ENCODE data around the gene KCNV2.
"Not testable (repeated sequence)": the region's sequence is repeated elsewhere in the genome, so short reads cannot be mapped to it uniquely, and the experiment has no call there.

The KCNV2 gene

GRCh38 chr9:2704504-2704903 lies 12.8 kb upstream of the KCNV2 start:
- no peaks in the 10 kb centered on the region for H3K9me3 ChIP-seq (ENCODE audit: insufficient read depth, low read length)
- H3K4me2 ChIP-seq (ENCODE audit: low read length) = no peak overlapping the region
- peaks cover 1% of the 10 kb centered on the region; the same call in 1 of the 2 replicates for H3K4me1 ChIP-seq (ENCODE audit: low read length)
- no peak overlapping the region for H3K27ac ChIP-seq (ENCODE audit: low read length)
- TF ChIP-seq CTCF (IDR thresholded peaks at IDR 0.05; ENCODE audit: low read depth, low read length) (no peak), EZH2phosphoT487 (IDR thresholded peaks at IDR 0.05; ENCODE audit: low read depth) (no peak)
- no peak overlapping the region for H2AFZ ChIP-seq (ENCODE audit: low read depth, low read length)
- no peaks in the 10 kb centered on the region for H3K27me3 ChIP-seq (ENCODE audit: low read depth, low read length)
- H4K20me1 ChIP-seq (ENCODE audit: insufficient read depth, low read length) = no peaks in the 10 kb centered on the region
- H3K9ac ChIP-seq (ENCODE audit: low read length) = no peak overlapping the region
- H3K79me2 ChIP-seq (ENCODE audit: low read length) = no peaks in the 10 kb centered on the region
- no peak overlapping the region for H3K4me3 ChIP-seq (ENCODE audit: low read length)
- H3K36me3 ChIP-seq (replicated peaks; ENCODE audit: low read depth, low read length) = no peaks in the 10 kb centered on the region

- not testable (repeated sequence) for H3K36me3 ChIP-seq (replicated peaks; ENCODE audit: low read depth, low read length); H3K27me3 ChIP-seq (ENCODE audit: low read depth, low read length); H2AFZ ChIP-seq (ENCODE audit: low read depth, low read length)
These were observed 10.1 kb upstream of the KCNV2 start for GRCh38 chr9:2707256-2707655.

GRCh38 chr9:2709645-2710101 lies 7.6 kb upstream of the KCNV2 start:
- Histone ChIP-seq H3K27ac (ENCODE audit: low read length) (no peak overlapping the region), H3K4me1 (ENCODE audit: low read length) (peaks cover 21% of the 10 kb centered on the region), H3K36me3 (replicated peaks; ENCODE audit: low read depth, low read length) (no peaks in the 10 kb centered on the region), H3K9me3 (ENCODE audit: insufficient read depth, low read length) (no peaks in the 10 kb centered on the region), H3K9ac (ENCODE audit: low read length) (no peak overlapping the region), H3K4me2 (ENCODE audit: low read length) (no peak overlapping the region), H4K20me1 (ENCODE audit: insufficient read depth, low read length) (no peaks in the 10 kb centered on the region), H3K27me3 (ENCODE audit: low read depth, low read length) (no peaks in the 10 kb centered on the region), H3K79me2 (ENCODE audit: low read length) (no peaks in the 10 kb centered on the region), H2AFZ (ENCODE audit: low read depth, low read length) (no peak overlapping the region), H3K4me3 (ENCODE audit: low read length) (no peak overlapping the region)
- TF ChIP-seq EZH2phosphoT487 (IDR thresholded peaks at IDR 0.05; ENCODE audit: low read depth) (no peak), CTCF (IDR thresholded peaks at IDR 0.05; ENCODE audit: low read depth, low read length) (no peak)

More at GRCh38 chr9:2707256-2707655, 10.1 kb upstream of the KCNV2 start:
- not testable (repeated sequence) for H3K4me3 ChIP-seq (ENCODE audit: low read length); H3K79me2 ChIP-seq (ENCODE audit: low read length); H3K27ac ChIP-seq (ENCODE audit: low read length); H4K20me1 ChIP-seq (ENCODE audit: insufficient read depth, low read length); H3K9me3 ChIP-seq (ENCODE audit: insufficient read depth, low read length); H3K9ac ChIP-seq (ENCODE audit: low read length); H3K4me2 ChIP-seq (ENCODE audit: low read length)
- peaks cover 21% of the 10 kb centered on the region for H3K4me1 ChIP-seq (ENCODE audit: low read length)

GRCh38 chr9:2711716-2712115 lies 5.6 kb upstream of the KCNV2 start:
- peaks cover 21% of the 10 kb centered on the region for H3K4me1 ChIP-seq (ENCODE audit: low read length)

More at GRCh38 chr9:2711716-2712115, 5.6 kb upstream of the KCNV2 start:
- H2AFZ ChIP-seq (ENCODE audit: low read depth, low read length) = no peak overlapping the region
- no peaks in the 10 kb centered on the region for H3K36me3 ChIP-seq (replicated peaks; ENCODE audit: low read depth, low read length)
- TF ChIP-seq CTCF (IDR thresholded peaks at IDR 0.05; ENCODE audit: low read depth, low read length) (no peak), EZH2phosphoT487 (IDR thresholded peaks at IDR 0.05; ENCODE audit: low read depth) (no peak)
- H3K27me3 ChIP-seq (ENCODE audit: low read depth, low read length) = no peaks in the 10 kb centered on the region
- H3K4me3 ChIP-seq (ENCODE audit: low read length) = no peak overlapping the region
- no peaks in the 10 kb centered on the region for H3K79me2 ChIP-seq (ENCODE audit: low read length)
- no peak overlapping the region for H3K9ac ChIP-seq (ENCODE audit: low read length)
- H3K4me2 ChIP-seq (ENCODE audit: low read length) = no peak overlapping the region
- H4K20me1 ChIP-seq (ENCODE audit: insufficient read depth, low read length) = no peaks in the 10 kb centered on the region
- no peaks in the 10 kb centered on the region for H3K9me3 ChIP-seq (ENCODE audit: insufficient read depth, low read length)
- no peak overlapping the region for H3K27ac ChIP-seq (ENCODE audit: low read length)
